Measurements from ENCODE around the gene SMC1A.

DNA sequence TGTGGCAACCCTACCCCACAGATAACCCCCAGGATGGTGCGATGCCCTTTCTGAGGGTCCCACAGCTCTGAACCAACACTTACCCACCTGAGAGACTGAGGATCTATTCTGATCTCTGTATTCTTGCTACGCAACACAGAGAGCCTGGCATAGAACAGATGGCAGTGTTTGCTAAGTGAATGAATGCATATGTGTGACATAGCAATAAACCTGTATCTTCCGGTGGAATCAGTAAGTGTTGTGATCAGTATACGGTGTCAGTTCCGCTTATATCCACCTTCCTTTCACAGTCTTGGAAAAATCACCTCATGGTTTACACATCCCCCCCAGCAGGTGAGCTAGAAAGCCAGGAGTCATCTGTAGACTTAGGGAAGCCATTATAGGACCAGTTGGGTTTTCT, 17.6 kb upstream of the SMC1A start:
- TF ChIP-seq, protein P1, sequence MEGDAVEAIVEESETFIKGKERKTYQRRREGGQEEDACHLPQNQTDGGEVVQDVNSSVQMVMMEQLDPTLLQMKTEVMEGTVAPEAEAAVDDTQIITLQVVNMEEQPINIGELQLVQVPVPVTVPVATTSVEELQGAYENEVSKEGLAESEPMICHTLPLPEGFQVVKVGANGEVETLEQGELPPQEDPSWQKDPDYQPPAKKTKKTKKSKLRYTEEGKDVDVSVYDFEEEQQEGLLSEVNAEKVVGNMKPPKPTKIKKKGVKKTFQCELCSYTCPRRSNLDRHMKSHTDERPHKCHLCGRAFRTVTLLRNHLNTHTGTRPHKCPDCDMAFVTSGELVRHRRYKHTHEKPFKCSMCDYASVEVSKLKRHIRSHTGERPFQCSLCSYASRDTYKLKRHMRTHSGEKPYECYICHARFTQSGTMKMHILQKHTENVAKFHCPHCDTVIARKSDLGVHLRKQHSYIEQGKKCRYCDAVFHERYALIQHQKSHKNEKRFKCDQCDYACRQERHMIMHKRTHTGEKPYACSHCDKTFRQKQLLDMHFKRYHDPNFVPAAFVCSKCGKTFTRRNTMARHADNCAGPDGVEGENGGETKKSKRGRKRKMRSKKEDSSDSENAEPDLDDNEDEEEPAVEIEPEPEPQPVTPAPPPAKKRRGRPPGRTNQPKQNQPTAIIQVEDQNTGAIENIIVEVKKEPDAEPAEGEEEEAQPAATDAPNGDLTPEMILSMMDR (IDR thresholded peaks at IDR 0.05), result no peak
- TF ChIP-seq EP300 (IDR thresholded peaks at IDR 0.05), result no peak
